Gastrocnemius medialis (tissue), 4 donors: ENCODE measurements around the gene SLX4IP. TPM values are rescaled to one million over a fixed set of nuclear protein-coding genes. Genes with fewer than 3 reads are reported as not detected.
A peak's percentile ranks its signal among the peaks of the same experiment; 100 is the strongest.

Source experiments
- ATAC-seq, 2 donors: fragments of 150-250 bp; one replicate each; pipeline ENCODE4 v1.9.1; 2016
- DNase-seq, 2 donors: peaks; one replicate each; pipeline ENCODE4 v3.0.0-alpha.2; 2019
- H3K27ac ChIP-seq, 4 donors: fragments of 200-600 bp; sonication (generic); 1 replicate in 1 of 4; 2 replicates in 3 of 4; pipeline ENCODE4 v1.5.1; 2016 to 2018; ENCODE audit warnings: mild to moderate bottlenecking in 2 of 4, moderate library complexity in 1 of 4
- H3K27me3 ChIP-seq, 3 donors: fragments of 200-600 bp; sonication (generic) in 2 of 3; 1 replicate in 1 of 3; 2 replicates in 2 of 3; pipeline versions ENCODE4 v1.5.1 to v1.6.0; 2016 to 2019; ENCODE audit warnings: mild to moderate bottlenecking in 1 of 3, moderate library complexity in 1 of 3
- H3K36me3 ChIP-seq, 2 donors: fragments of 200-600 bp; sonication (generic) in 1 of 2; one replicate each; pipeline ENCODE4 v1.5.1; 2017 to 2018
- H3K4me1 ChIP-seq, 2 donors: fragments of 200-600 bp; sonication (generic) in 1 of 2; one replicate each; pipeline ENCODE4 v1.5.1; 2016 to 2017; ENCODE audit warnings: mild to moderate bottlenecking in 2 of 2
- H3K4me3 ChIP-seq, 4 donors: fragments of 200-600 bp; sonication (generic) in 3 of 4; 1 replicate in 1 of 4; 2 replicates in 3 of 4; pipeline ENCODE4 v1.5.1; 2016 to 2019; ENCODE audit warnings: mild to moderate bottlenecking in 2 of 4
- H3K9me3 ChIP-seq, 3 donors: fragments of 200-600 bp; sonication (generic) in 2 of 3; 1 replicate in 1 of 3; 2 replicates in 2 of 3; pipeline ENCODE4 v1.5.1; 2016 to 2019
- POLR2A ChIP-seq, 2 donors: fragments of 450-650 bp; IDR thresholded peaks; one replicate each; pipeline ENCODE4 v1.6.1; 2017; ENCODE audit warnings: antibody characterized with exemption in 2 of 2, mild to moderate bottlenecking in 2 of 2, moderate library complexity in 2 of 2
- in situ Hi-C, 4 donors: fragments of 200-750 bp; cut with MboI; loops; one replicate each; pipeline versions ENCODE4 v1.15.0 to v1.8.0; 2017; ENCODE audit warnings: low sequenced_read_pairs in 4 of 4
- intact Hi-C: fragments of 100-400 bp; cut with DNase I; formaldehyde crosslinking; loops from one replicate; pipeline ENCODE4 v1.15.1; 2023; ENCODE audit warnings: low total_unique reads
- total RNA-seq, 4 donors: library from RNA; depleted of rRNA; stranded (reverse); fragments of >200 nt; gene quantifications; one replicate each; pipeline versions ENCODE4 v1.1.0 to v1.2.3, GENCODE V29; 2016
- TF ChIP-seq, protein P1 (sequence below), 5 experiments: fragments of 450-650 bp in 3 of 5; fragments of 200-600 bp in 2 of 5; sonication (generic) in 2 of 5; IDR thresholded peaks in 4 of 5; conservative IDR thresholded peaks in 1 of 5; 1 replicate in 4 of 5; 2 replicates in 1 of 5; pipeline ENCODE4 v1.5.1; 2016 to 2019; ENCODE audit warnings: antibody characterized with exemption in 5 of 5, mild to moderate bottlenecking in 3 of 5, moderate library complexity in 3 of 5

SLX4IP gene
- total RNA-seq, 4 donors from 2014 or later, result 0.22 to 1.3 (median 0.71) TPM

DNA sequence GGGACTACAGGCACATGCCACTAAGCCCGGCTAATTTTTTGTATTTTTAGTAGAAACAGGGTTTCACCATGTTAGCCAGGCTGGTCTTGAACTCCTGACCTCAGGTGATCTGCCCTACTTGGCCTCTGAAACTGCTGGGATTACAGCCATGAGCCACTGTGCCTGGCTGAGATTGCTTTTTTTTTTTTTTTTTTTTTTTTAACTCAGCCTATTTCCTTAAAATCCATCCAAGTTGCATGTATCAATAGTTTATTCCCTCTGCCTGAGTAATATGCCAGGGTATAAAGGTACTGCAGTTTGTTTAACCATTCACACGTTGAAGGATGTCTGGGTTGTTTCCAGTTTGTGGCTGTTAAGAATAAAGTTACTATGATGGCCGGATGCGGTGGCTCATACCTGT, 10.7 kb downstream of the SLX4IP start:
- Histone ChIP-seq H3K4me1 (no peaks in the 10 kb centered on the region), H3K36me3 (no peaks in the 10 kb centered on the region), H3K27me3 (no peaks in the 10 kb centered on the region), H3K9me3 (no peaks in the 10 kb centered on the region), H3K4me3 (no peak overlapping the region), H3K27ac (no peak overlapping the region)
- in situ Hi-C loops, result loop anchor here in 1 of 4 donors (25.0 kb wide), 1 partner anchor 1442 kb away; no protein-coding TSS in a partner anchor
- TF ChIP-seq, protein P1, sequence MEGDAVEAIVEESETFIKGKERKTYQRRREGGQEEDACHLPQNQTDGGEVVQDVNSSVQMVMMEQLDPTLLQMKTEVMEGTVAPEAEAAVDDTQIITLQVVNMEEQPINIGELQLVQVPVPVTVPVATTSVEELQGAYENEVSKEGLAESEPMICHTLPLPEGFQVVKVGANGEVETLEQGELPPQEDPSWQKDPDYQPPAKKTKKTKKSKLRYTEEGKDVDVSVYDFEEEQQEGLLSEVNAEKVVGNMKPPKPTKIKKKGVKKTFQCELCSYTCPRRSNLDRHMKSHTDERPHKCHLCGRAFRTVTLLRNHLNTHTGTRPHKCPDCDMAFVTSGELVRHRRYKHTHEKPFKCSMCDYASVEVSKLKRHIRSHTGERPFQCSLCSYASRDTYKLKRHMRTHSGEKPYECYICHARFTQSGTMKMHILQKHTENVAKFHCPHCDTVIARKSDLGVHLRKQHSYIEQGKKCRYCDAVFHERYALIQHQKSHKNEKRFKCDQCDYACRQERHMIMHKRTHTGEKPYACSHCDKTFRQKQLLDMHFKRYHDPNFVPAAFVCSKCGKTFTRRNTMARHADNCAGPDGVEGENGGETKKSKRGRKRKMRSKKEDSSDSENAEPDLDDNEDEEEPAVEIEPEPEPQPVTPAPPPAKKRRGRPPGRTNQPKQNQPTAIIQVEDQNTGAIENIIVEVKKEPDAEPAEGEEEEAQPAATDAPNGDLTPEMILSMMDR (IDR thresholded peaks at IDR 0.05 in 4 of 5, conservative IDR thresholded peaks at IDR 0.05 in 1 of 5), result no peak
- TF ChIP-seq POLR2A (IDR thresholded peaks at IDR 0.05), result no peak
- DNase-seq, result no peak
- no peak for ATAC-seq
- intact Hi-C loops, result no loop called here

DNA sequence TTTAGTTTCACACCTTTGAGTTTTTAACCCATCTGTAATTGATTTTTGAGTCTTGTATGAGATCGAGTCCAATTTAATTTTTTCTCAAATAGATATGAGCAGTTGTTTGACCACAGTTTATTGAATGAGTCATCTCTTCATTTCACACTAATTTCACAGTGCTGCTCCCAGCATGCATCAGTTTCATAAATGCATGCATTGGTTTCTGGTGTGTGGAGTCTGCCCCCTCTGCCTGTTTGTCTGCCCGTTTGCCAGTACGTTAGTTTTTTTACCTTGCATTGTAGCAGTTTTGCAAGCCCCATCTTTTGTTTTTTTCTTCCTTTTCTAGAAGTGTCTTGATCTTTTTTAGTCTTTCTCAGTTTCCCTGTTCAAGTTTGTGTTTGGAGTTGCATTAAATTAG, 11.9 kb downstream of the SLX4IP start:
- H3K4me1 ChIP-seq, result no peaks in the 10 kb centered on the region
- intact Hi-C loops (no loop called here), in situ Hi-C loops (loop anchor here in 1 of 4 donors (25.0 kb wide), 1 partner anchor 1440 kb away; no protein-coding TSS in a partner anchor)
- H3K4me3 ChIP-seq, result no peak overlapping the region
- H3K27me3 ChIP-seq, result no peaks in the 10 kb centered on the region
- no peaks in the 10 kb centered on the region for H3K36me3 ChIP-seq
- H3K9me3 ChIP-seq, result no peaks in the 10 kb centered on the region
- DNase-seq, result no peak
- TF ChIP-seq POLR2A (IDR thresholded peaks at IDR 0.05), result no peak
- TF ChIP-seq, protein P1 (IDR thresholded peaks at IDR 0.05 in 4 of 5, conservative IDR thresholded peaks at IDR 0.05 in 1 of 5), result no peak
- no peak overlapping the region for H3K27ac ChIP-seq
- no peak for ATAC-seq

GRCh38 chr20:10448270-10449156, 13.4 kb downstream of the SLX4IP start:
- Histone ChIP-seq H3K27me3 (no peaks in the 10 kb centered on the region), H3K27ac (no peak overlapping the region), H3K9me3 (no peaks in the 10 kb centered on the region), H3K4me3 (no peak overlapping the region), H3K36me3 (no peaks in the 10 kb centered on the region), H3K4me1 (no peaks in the 10 kb centered on the region)
- no peak for ATAC-seq
- intact Hi-C loops, result no loop called here
- TF ChIP-seq, protein P1 (IDR thresholded peaks at IDR 0.05 in 4 of 5, conservative IDR thresholded peaks at IDR 0.05 in 1 of 5), result no peak
- TF ChIP-seq POLR2A (IDR thresholded peaks at IDR 0.05), result no peak
- in situ Hi-C loops, result loop anchor here in 1 of 4 donors (25.0 kb wide), 1 partner anchor 1439 kb away; no protein-coding TSS in a partner anchor
- no peak for DNase-seq

- Histone ChIP-seq H3K4me3 (no peak overlapping the region), H3K9me3 (no peaks in the 10 kb centered on the region), H3K36me3 (no peaks in the 10 kb centered on the region), H3K27me3 (no peaks in the 10 kb centered on the region), H3K4me1 (no peaks in the 10 kb centered on the region), H3K27ac (no peak overlapping the region)
- in situ Hi-C loops, result loop anchor here in 1 of 4 donors (25.0 kb wide), 1 partner anchor 1438 kb away; no protein-coding TSS in a partner anchor
- intact Hi-C loops, result no loop called here
- ATAC-seq (peak; percentile 50 to 56), DNase-seq (no peak)
- TF ChIP-seq, protein P1 (IDR thresholded peaks at IDR 0.05 in 4 of 5, conservative IDR thresholded peaks at IDR 0.05 in 1 of 5), result no peak
- no peak for TF ChIP-seq POLR2A (IDR thresholded peaks at IDR 0.05)
Observed at GRCh38 chr20:10449270-10449669, 14.2 kb downstream of the SLX4IP start.
